NCI-H187 treated with DMSO at 0.1 percent for 48 hours (cell line): Measurements from ENCODE around the gene CDH4.

Source experiments
- DNase-seq: peaks from one replicate; lab custom pipeline; 2025; lab: John Stamatoyannopoulos, UW

CDH4 gene

DNA sequence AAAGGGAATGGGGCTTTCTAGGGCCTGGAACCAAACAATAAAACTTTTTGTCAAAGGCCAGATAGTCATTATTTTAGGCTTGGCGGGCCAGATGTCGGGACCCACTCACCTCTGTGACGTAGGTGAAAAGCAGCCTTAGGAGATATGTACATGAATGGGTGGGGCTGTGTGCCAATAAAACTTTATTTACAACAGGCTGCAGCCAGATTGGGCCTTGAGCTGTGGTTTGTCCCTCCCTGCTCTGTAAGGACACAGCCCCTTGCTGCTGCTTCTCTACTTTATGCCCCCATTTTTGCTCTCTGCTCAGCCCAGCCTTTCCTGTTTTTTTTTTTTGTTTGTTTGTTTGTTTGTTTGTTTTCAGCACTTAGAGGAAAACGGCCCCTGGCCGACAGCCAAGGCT, 32.7 kb downstream of the CDH4 start:
- no peak for DNase-seq

DNA sequence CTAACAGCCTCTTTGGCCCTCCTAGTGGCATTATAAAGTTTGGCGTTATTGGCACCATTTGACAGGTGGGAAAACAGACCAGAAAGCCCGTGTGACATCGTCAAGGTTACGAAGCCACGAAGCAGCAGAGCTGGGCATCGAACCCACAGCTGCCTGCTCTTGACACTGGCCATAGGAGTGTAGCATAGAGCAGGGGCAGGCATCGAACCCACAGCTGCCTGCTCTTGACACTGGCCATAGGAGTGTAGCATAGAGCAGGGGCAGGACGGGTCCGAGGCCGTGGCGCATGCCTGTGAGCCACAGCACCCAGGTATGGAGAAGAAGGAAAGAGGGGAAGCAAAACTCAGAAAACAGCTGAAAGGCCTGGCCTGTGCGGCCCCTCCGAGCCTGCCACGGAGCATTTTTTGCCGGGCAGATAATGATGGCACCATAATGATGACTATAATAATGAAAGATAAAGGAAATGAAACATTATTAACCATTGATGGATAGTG, 33.1 kb downstream of the CDH4 start:
- no peak for DNase-seq

DNA sequence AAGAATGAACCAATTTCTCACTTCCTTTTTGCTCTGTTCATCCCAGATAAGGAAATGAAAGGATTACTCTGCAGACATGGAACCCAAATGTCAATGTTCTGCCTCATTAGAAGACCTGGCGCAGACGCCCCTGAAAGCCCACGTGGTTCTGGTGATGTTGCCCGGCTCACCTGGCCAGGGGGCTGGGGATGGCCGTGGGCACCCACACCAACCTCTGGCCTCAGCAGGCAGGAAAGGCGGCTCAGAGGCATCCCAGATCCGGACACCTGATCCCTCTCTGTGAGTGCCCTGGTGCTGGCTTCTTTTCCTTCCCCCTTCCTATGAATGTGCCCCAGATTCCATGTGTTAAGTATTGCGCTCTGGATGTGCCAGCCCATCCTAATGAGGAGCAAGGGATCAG, 33.6 kb downstream of the CDH4 start:
- no peak for DNase-seq

DNA sequence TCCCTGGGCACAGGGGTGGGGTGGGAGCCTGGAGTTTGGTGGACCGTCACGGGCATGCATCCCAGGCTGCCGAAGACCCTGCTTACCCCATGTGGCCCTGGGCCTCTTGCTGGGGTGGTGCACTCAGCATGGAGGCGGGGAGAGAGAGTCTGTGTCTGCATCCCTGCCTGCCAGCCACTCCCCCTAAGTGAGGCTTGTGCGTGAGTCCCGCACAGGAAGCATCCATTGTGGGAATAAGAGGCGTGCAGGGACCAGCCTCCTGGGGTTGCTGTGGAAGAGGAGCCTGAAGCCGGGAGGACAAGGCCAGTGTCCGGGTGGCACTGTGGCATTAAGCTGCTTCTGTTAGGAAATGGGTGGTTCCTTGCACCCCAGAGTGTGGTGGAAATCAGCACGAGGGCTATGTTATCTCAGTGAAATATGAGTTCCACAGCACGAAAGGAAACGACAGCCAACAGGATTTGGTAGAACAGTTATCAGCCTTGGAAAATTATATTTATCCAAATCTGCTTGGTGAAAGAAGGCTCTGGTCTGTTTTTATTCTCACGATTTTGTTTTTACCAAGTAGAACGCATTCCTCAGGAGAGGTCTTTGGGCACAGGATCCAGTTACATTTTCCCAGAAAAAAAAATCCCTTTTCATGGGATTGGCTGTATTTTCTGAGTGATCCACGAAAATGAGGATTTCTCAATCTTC, 35.7 kb downstream of the CDH4 start:
- DNase-seq = no peak

DNA sequence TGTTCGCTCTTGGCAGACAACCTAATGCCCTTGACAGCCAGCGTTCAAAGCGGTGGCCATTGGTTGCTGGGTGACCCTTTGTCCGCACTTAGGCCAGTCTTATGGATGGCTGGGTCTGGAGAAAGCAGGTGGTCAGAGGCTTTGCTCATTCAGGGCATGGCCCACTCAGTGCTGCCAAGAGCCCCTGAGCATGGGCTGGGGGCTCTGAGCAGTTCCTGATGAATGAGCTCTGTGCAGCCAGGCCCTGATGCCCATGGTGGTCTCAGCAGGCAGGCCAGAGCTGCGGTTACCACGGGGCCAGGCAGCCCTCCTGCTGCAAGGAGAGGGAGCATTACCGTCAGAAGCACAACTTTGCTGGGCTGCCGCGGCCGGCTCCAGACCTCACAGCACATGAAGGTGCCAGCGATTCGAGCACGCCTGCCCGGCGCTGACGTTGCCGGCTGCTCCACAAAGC, 36.3 kb downstream of the CDH4 start:
- no peak for DNase-seq

DNA sequence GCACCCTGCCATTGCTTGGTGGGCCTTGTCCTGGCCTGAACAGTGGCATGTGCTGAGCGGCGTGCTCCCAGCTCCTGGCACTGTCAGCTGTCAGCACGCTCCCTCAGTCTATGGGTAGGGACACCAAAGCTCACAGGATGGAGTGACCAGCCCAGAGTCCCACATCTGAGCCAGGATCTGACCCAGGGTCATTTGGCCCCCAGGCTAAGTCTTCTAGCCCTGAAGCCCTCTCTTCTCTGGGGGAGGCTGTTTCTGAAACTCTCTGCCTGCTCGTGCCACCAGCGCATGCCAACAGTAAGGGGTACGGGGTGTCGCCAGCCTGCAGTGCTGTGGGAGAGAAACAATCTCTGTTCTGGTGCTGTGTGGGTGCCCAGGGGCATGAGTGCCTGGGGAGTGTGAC, 37.1 kb downstream of the CDH4 start:
- no peak for DNase-seq

DNA sequence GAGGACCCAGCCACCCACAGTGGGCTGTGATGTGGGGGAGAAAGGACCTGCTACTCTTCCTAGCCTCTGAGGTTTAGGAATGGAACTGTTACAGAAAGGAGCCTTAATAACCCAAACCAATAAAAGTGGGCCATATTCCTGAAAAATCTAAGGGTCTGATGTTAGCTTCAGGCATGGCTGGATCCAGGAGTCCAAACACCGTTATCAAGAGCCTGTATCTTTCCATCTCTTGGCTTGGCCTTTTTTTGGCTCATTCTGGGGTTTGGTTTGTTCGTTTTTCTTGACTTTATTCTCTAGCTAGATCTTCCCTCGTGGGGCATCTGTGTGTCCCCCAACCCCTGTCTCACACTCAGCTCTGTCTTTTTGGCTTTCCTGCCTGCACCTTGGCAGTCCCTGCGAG, 38.7 kb downstream of the CDH4 start:
- DNase-seq = no peak

DNA sequence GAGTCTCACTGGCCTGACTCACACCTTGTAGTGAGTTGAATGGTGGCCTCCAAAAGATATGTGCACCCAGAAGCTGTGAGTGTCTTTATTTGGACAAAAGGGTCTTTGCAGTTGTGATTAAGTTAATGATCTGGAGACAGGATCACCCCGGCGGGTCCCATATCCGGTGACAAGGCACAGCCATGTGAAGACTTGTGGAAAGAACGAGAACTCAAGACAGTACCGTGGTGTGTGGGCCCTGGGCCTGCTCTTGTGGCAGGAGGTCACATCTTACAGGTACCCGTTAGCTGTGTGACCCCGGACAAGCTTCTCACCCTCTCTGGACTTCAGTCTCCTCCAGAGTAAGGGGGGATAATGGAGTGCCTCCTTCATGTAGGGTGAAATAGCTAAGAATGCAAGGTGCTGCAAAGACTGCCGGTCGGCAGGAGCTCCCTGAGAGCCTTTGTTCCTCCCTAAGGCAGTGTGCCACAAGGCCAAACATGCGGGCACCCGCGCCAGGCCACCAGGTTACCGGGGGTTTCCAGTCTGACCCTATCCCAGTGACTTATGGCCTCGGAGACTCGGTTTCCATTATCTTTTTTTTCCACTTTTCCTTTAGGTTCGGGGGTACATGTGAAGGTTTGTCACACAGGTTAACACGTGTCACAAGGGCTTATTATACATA, 39.2 kb downstream of the CDH4 start:
- DNase-seq = no peak

DNA sequence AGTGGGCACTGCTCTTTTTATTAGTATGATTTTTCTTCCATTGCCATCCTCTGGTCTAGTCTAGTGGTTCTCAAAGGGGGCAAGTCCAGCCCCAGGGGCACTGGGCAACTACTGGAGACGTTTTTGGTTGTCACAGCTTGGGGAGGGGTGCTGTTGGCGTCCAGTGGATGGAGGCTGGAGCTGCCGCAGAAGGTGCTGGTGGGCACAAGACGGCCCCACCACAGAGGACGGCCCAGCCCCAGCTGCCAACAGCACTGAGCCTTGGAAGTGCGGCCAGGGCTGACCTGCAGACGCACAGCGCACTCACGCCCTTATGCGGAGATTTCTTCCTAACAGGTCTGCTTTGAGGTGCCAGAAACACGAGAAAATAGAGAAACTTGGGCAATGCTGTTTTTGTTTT, 40.3 kb downstream of the CDH4 start:
- no peak for DNase-seq

DNA sequence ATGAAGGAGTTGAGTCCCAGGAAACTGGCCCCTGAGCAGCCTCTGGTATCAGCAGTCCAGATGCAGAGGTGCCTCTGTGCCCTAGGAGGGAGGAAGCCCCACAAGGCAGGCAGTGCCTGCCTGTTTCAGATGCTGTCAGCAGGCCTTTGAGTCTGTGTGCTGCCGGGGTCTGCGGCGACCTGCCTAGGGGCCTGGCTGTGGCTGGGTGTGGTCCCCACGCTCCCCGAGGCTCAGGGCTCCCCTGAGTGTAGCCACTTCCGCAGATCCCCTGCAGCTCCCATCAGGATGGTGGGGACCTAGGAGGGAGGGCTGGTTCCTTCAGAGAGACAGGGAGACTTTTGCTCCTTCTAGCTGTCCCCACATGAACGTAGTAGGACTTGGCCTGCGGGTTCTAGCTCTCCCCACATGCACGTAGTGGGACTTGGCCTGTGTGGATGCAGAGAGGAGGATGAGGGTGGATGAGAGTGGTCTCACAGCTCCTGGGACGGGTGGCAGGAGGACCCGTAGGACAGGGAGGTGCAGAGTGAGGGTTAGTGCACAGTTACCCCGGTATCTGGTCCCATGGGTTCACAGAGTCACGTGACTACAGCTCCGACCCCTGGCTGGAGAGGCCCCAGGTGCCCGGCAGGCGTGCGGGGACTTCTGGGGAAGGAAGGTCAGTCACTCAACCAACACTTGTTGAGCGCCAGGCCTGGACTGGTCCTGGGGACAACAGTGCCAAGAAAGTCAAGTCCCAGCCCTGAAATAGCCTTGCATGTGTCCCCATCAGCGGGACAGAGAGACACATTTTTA, 41.0 kb downstream of the CDH4 start:
- no peak for DNase-seq

DNA sequence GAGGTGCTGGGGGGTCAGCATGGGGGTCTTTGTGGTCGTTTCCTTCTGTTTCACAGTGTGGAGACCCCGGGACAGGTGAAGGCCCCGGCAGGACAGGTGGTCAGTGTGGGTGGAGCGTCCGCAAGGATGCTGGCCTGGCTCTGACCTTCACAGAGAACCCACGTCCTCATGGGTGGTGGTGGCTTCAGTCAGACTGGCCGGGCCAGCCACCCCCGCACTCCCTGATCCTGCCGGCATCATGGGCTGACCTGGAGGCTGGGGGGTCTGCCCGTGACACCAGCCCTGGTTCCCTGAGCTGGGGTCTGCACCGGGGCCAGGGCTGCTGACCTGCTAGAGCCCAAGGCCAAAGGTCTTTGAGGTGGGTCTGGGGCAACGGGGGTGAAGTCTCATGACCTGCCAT, 41.9 kb downstream of the CDH4 start:
- no peak for DNase-seq

DNA sequence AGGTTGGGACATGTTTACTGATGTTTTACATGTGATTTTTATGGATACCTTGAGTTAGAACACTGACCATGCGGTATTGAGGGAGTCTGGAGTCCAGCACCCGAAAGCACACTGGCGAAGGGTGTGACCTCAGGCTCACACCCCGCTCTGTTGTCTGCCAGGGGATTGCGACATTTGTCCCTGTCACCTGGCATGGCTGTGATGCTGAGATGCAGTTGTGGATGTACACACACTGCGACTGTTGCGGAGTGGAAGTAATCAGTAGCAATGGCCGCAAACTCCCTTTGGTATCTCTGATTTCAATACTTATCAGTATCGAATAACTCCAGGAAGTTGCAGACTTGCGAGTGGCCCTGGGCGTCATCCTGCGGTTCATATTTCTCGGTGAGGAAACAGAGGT, 43.2 kb downstream of the CDH4 start:
- DNase-seq = no peak

DNA sequence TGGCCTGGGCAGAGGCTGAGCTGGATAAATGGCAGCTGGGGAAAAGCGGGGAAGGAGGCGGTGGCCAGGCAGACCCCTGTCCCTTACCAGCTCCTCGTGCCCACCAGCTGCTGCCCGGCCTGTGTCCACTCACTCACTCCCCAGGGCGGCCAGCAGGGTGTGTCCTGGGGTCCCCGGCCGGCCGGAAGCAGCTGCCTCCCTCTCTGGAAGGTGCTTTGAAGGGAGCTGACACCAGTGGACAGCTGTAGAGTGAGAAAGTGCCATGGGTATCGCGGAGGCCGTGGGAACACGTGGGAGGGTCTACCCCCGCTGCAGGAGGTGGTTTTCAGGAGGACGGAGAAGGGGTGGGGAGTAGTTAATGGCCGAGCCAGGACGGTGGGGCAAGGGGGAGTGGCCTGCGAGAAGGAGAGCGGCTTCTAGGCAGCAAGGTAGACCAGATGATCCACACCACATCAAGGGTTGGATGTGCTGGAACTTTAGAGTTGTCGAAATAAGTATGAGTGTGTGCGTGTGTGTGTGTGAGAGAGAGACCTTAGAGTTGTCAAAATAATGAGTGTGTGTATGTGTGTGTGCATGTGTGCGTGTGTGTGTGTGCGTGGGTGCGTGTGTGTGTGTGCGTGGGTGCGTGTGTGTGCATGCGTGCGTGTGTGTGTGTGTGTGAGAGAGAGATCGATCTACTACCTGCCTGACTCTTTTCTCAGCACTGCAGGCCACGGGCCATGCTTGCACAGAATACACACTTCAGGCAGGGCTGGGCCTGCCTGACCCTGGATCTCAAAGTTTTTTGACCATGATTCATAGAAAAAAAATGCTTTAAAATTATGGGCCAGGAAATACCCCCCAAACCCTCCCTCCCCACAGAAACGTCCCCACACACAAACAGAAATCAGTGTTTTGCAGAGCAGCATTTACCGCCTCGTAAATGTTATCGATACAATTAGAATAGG, 43.9 kb downstream of the CDH4 start:
- DNase-seq = no peak

DNA sequence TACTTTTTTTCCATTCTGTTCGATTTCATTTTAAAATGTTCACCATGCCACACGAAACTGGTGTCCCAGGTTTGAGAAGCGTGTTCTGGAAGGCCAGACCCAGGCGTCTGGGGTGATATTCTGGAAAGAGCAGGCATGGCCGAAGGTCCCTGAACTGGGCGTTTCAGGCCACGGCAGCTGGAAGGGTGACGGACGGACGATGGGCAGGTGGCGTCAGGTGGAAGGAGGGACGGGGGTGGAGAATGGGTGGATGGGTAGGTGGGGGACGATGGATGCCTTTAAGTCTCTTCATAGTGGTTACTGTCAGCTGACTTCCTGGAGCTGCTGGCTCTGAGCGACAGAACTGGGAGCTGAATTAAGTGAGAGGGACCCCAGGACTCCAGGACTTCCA, 44.6 kb downstream of the CDH4 start:
- DNase-seq = no peak

DNA sequence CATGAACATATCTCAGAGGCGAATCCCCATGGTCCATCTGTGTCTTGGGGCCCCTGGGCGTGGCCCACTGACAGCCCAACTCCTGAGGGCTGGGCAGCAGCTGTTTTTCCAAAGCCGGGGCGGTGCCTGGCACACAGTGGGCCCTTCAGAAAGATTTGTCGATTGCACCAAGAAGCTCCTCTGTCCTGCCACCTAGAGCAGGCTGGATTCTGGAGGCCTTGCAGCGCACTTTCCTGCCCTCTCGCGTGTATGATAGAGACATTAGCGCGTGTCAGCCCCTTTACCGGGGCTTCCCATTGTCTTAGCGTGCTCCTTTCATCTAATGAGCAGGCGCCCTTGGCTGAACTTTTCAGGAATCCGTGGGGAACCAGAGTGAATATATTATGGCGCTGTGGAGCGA, 45.4 kb downstream of the CDH4 start:
- no peak for DNase-seq

DNA sequence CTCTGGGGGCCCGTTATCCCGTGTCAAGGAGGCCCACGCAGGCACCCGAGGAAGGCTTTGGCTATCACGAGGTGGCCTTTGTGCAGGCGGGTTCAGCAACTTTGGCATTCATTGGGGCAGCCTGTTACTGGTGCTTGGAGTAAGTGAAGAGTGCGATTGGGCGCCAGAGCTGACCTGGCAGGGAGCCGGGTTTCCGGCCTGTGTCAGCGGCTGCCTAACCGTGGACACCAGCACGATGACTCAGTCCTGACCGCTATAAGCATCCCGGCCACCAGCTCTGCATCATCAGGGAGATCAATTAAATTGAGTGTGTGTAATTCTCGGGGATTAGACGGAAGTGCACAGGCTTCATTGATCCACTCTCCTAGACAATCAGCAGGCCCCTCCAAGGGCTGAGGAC, 45.9 kb downstream of the CDH4 start:
- no peak for DNase-seq

DNA sequence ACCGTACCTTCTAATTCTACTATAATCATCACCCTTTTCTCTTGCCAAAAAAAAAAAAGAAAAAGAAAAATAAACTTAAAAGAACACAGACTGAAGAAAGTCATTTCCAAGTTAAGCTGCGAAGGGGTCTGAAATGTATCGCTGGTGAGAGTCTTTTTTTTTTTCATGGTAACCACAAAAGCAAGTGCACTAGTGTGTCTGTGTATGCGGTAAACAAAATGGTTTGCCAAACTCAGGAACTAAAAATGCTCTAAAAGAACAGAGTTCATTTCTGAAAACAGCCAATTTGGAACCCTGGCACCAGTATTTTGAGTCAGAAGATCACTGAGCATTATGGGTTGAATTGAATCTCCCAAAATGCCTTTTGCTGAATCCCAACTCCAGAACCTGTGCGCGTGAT, 46.6 kb downstream of the CDH4 start:
- no peak for DNase-seq

DNA sequence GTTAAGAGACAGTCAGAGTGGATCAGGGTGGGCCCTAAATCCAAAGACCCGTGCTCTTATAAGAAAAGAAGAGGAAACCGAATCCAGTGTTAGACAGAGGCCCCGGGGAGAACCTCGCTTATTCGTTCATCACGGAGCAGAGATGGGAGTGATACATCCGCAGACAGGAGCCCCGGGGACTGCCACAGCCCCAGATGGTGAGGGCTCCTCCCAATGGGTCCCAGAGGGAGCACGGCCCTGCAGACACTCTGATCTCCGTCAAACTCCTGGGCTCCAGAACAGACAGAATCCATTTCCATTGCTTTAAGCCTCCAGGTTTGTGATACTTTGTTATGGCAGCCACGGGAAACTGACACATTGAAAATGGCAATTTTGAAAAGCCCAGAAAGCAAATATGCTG, 47.0 kb downstream of the CDH4 start:
- no peak for DNase-seq

DNA sequence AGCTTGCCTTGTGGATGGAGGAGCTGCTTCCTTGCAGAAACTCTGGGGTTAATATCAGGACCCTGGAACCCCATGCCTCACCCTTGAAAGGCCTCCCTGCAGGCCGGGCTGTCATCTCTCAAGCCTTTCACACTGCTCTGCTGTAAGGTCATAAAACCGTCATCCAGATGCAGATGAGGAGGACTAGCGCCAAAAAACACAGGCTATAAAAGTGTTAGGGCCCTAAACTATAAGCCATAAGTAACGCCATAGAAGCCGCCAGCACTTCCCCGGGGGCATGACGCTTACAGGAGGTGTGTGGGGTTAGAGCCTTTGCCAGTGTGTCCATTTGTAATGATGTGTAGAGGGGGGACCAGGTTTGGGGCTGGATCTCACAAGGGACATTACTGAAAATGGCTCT, 47.6 kb downstream of the CDH4 start:
- no peak for DNase-seq

DNA sequence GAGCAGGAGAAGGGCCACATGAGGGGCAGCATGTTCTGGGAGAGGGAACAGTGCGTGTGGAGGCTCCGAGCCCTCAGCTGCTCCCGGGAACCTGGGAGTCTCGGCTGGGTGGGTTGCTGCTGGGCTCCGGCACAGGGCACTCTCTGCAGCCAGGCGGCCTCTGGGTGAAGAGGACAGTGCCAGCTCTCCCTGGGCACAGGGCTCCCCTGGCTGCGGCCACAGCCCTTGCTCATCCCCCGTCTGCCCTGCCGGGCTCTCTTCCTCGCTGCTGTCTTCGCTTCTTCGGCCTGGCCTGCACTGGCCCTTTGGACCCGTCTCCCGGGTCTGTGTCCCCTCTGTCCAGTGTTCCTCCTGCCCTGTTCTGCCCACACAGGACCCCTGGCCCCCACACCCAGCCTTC, 48.2 kb downstream of the CDH4 start:
- DNase-seq = no peak

DNA sequence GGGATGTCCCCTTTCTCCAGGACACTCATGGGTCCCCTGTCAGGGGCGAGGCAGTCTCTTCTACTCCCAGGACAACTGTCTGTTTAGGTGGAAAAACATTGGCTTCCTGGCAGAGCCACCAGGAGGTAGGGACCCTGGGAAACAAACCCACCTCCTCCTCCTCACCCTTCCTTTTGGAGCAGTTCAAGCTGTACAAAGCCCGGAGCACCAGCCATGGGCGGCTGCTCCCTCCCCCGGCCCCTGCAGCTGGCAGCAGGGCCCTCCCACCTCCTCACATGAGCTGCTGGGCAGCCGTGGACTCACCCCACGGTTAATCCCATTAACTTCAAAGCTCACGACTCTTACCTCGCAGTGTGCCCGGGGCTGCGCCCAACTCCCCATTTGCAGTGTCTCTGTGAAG, 48.6 kb downstream of the CDH4 start:
- no peak for DNase-seq
